Neutrophil (primary cell): ENCODE results near the gene SLC25A43.

Experiments
- H3K27ac ChIP-seq: fragments of 200-600 bp; sonication (generic); 2 replicates; pipeline ENCODE4 v1.5.1; 2016; ENCODE audit warnings: mild to moderate bottlenecking, moderate library complexity
- H3K27me3 ChIP-seq: fragments of 200-600 bp; sonication (generic); 2 replicates; pipeline ENCODE4 v1.6.0; 2016; ENCODE audit warnings: mild to moderate bottlenecking
- H3K36me3 ChIP-seq: fragments of 200-600 bp; sonication (generic); 2 replicates; pipeline ENCODE4 v1.5.1; 2017
- H3K4me1 ChIP-seq, 2 experiments: fragments of 200-600 bp in 1 of 2; sonication (generic) in 1 of 2; 1 replicate in 1 of 2; 2 replicates in 1 of 2; pipeline versions ENCODE4 v1.5.1 to v1.6.1; 2013 to 2016; ENCODE audit warnings: low read depth in 1 of 2, low read length in 1 of 2, mild to moderate bottlenecking in 1 of 2, moderate library complexity in 1 of 2; ENCODE audit not compliant: control insufficient read depth in 1 of 2, insufficient read depth in 1 of 2
- H3K4me3 ChIP-seq, 2 experiments: fragments of 200-600 bp in 1 of 2; sonication (generic) in 1 of 2; 1 replicate in 1 of 2; 2 replicates in 1 of 2; pipeline ENCODE4 v1.5.1; 2013 to 2016; ENCODE audit warnings: low read depth in 1 of 2, low read length in 1 of 2, mild to moderate bottlenecking in 1 of 2, moderate library complexity in 1 of 2
- H3K9me3 ChIP-seq: fragments of 200-600 bp; sonication (generic); 2 replicates; pipeline ENCODE4 v1.5.1; 2016
- CTCF ChIP-seq: fragments of 200-600 bp; sonication (generic); IDR thresholded peaks from 2 replicates; pipeline ENCODE4 v1.5.1; 2016; ENCODE audit warnings: antibody characterized with exemption

Gene SLC25A43

GRCh38 chrX:119466970-119467369, 67.8 kb downstream of the SLC25A43 start:
- no peaks in the 10 kb centered on the region for H3K27me3 ChIP-seq
- H3K36me3 ChIP-seq: peaks cover 7% of the 10 kb centered on the region
- H3K4me3 ChIP-seq: no peak overlapping the region

GRCh38 chrX:119467433-119467832, 68.3 kb downstream of the SLC25A43 start:
- peak overlapping the region in 1 of 2 experiments; percentile 74 for H3K4me3 ChIP-seq

More at GRCh38 chrX:119466970-119467369, 67.8 kb downstream of the SLC25A43 start:
- Histone ChIP-seq H3K27ac (no peak overlapping the region), H3K9me3 (no peaks in the 10 kb centered on the region), H3K4me1 (peaks cover 8 to 10% of the 10 kb centered on the region in 2 experiments)
- TF ChIP-seq CTCF: no peak

GRCh38 chrX:119467842-119468550, 68.9 kb downstream of the SLC25A43 start, which contains the start of gene SLC25A5:
Gene SLC25A5 (plus strand): TSS chrX:119468444. CDS start chrX:119468516, 72 bp downstream.
- H3K27ac ChIP-seq: peak within 1 kb of the TSS; percentile 89
- no peaks in the 10 kb centered on the region for H3K27me3 ChIP-seq

More at GRCh38 chrX:119467433-119467832, 68.3 kb downstream of the SLC25A43 start:
- Histone ChIP-seq H3K4me1 (peaks cover 8 to 10% of the 10 kb centered on the region in 2 experiments), H3K36me3 (peaks cover 7% of the 10 kb centered on the region), H3K27me3 (no peaks in the 10 kb centered on the region), H3K9me3 (no peaks in the 10 kb centered on the region), H3K27ac (no peak overlapping the region)
- TF ChIP-seq CTCF: no peak

GRCh38 chrX:119468551-119469312, 69.6 kb downstream of the SLC25A43 start:
- Histone ChIP-seq H3K27ac (peak overlapping the region; percentile 89), H3K4me3 (peak overlapping the region; percentile 67 to 74), H3K27me3 (no peaks in the 10 kb centered on the region), H3K4me1 (peaks cover 8 to 10% of the 10 kb centered on the region in 2 experiments), H3K9me3 (no peaks in the 10 kb centered on the region), H3K36me3 (peaks cover 7% of the 10 kb centered on the region)
- peak; percentile 92 for TF ChIP-seq CTCF

More at GRCh38 chrX:119467842-119468550, 68.9 kb downstream of the SLC25A43 start, which contains the start of gene SLC25A5:
- Histone ChIP-seq H3K9me3 (no peaks in the 10 kb centered on the region), H3K4me1 (peaks cover 8 to 10% of the 10 kb centered on the region in 2 experiments), H3K4me3 (peak within 1 kb of the TSS; percentile 67 to 74), H3K36me3 (peaks cover 7% of the 10 kb centered on the region)
- TF ChIP-seq CTCF: peak; percentile 25

GRCh38 chrX:119469313-119469635, 70.1 kb downstream of the SLC25A43 start:
- Histone ChIP-seq H3K9me3 (no peaks in the 10 kb centered on the region), H3K27ac (peak overlapping the region; percentile 89), H3K4me3 (peak overlapping the region; percentile 67 to 74), H3K4me1 (peaks cover 8 to 10% of the 10 kb centered on the region in 2 experiments), H3K27me3 (no peaks in the 10 kb centered on the region), H3K36me3 (peaks cover 7% of the 10 kb centered on the region)
- no peak for TF ChIP-seq CTCF
